ENCODE data around the gene TPK1. TPM values are rescaled to one million over a fixed set of nuclear protein-coding genes. Genes with fewer than 3 reads are reported as not detected.
"Not testable (repeated sequence)": the region's sequence is repeated elsewhere in the genome, so short reads cannot be mapped to it uniquely, and the experiment has no call there.

The TPK1 gene
- total RNA-seq, 1 donor from 2014 or later, result 16.4 TPM

DNA sequence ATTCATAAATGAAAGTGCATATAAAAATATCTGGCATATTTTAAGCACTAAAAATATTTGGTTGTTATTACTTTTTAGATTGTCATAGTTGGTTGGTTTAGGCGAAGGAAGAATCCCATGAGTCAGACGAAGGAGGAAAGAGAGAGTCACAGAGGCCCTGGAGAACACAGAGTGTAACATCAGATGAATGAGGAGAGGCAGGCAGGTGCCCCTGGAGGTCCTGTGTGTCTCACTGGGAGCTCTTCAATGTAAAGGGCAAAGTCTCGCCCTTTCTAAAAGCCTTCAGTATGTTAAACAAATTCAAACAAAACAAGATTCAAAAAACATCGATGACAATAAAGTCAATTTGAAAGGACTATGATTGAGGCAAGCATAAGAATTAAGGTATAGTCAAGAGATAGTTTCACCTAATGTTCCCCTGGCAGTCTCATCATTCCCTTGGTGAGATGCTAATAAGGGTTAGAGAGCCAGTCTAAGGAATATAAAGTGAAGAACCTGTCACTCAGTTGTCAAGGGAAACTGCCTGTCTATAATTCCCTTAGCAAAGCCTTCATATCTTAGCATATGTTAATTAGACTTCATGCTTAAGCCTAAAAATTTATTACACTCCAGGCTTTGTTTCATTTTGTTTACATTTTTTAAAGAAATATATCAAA lies 194.3 kb downstream of the TPK1 start:
- DNase-seq (ENCODE audit: low read depth in 2 of 2), result no peak

GRCh38 chr7:144632724-144633123 lies 203.1 kb downstream of the TPK1 start:
- peak in 1 of 2 donors; percentile 15 for DNase-seq (ENCODE audit: low read depth in 2 of 2)

DNA sequence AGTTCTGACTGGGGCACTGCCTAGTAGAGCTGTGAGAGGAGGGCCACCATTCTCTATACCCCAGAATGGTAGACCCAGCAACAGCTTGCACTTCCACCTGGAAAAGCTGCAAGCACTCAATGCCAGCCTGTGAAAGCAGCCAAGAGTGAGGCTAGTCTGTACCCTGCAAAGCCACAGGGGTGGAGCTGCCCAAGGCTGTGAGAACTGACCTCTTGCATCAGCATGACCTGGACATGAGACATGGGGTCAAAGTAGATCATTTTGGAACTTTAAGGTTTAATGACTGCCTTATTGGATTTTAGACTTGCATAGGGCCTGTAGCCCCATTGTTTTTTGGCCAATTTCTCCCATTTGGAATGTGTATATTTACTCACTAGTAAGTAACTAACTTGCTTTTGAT lies 206.3 kb downstream of the TPK1 start:
- DNase-seq (ENCODE audit: low read depth in 2 of 2), result no peak

GRCh38 chr7:144629011-144629410 lies 206.8 kb downstream of the TPK1 start:
- no peak for DNase-seq (ENCODE audit: low read depth in 2 of 2)

DNA sequence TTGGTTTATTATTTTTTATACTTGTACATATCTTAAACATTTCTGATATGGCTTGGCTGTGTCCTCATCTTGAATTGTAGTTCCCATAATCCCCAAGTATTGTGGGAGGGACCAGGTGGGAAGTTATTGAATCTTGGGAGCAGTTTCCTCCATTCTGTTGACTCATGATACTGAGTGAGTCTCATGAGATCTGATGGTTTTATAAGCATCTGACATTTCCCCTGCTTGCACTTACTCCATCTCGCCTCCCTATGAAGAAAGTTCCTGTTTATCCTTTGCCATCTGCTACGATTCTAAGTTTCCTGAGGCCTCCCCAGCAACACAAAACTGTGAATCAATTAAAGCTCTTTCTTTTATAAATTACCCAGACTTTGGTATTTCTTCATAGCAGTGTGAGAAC lies 207.7 kb downstream of the TPK1 start:
- DNase-seq (ENCODE audit: low read depth in 2 of 2), result no peak

GRCh38 chr7:144622745-144623144 lies 213.1 kb downstream of the TPK1 start:
- DNase-seq (ENCODE audit: low read depth in 2 of 2), result no peak

DNA sequence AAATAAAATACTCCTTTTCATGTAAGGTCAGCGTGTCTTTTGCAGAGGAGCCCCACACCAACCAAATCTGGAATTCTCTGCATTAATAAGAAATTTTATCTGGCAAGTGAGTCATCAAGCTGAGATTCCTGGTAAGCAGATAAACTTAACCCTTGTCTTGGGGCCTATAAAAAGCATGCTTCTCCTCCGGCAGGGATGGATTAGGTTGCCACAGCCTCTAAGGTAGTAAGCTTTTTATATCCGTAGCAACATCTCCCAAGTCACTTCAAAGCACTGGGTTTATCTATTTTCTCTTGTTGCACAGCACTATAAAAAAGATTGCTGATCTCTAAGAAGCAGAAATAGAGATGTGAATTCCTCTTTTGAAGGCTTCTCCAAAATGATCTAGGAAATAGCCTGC lies 229.6 kb downstream of the TPK1 start:
- DNase-seq (ENCODE audit: low read depth in 2 of 2), result no peak

- no peak for DNase-seq (ENCODE audit: low read depth in 2 of 2)
Measured at GRCh38 chr7:144596953-144597352, 238.9 kb downstream of the TPK1 start.

DNA sequence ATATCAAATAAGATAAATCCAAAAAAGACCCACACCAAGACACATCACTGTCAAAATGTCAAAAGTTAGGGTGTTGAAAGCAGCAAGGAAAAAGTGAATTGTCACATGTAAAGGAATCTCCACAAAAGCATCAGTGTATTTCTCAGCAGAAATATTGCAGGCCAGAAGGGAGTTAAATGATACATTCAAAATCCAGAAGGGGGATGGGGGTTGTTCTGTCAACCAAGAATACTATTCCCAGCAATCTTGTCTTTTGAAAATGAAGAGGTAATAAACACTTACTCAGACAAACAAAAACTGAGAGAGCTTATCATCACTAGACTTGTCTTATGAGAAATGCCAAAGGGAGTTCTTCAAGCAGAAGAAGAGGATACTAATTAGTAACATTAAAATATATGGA lies 241.3 kb downstream of the TPK1 start:
- DNase-seq (ENCODE audit: low read depth in 2 of 2), result no peak

DNA sequence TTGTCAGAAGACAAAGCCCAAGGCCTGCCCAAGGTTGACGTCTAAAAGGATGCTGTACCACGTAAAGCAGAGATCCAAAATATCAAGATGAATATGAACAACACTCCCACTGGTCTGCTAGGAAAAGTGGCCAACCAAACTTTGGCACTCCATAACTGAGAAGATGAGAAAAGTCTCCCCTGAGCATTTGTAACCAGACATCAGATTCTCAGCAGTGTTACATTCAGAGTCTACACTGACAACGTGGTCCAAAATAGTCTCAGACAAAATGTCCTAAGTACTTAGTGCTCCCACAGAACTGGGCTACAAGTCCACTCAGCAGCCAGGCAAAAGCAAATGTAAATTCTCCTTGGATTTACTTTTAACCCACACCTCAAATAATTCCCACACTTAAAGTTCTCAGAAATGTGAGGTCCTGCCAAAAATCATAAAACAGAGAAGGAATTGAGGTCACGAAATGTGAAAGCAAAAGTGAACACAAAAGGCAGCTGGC lies 247.2 kb downstream of the TPK1 start:
- DNase-seq (ENCODE audit: low read depth in 2 of 2), result no peak

DNA sequence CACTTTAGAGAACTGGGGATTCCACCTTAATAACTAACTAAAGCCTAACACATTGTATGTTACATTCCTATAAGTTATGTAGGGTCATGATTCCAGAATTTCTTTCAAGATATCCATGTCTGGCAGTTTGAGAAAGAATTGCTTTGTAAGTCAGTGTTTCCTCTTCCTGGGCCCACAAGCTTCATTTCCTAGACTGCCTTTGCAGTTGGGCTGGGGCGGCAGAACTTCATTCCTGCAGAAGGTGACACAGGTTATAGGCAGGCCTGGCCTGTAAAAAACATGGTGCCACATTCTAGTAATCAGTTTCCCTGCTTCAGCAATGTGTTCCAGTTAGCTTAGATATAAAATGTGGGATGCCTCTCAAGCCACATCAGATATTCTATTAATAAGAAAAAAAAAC lies 248.2 kb downstream of the TPK1 start:
- DNase-seq (ENCODE audit: low read depth in 2 of 2), result no peak

GRCh38 chr7:144584726-144585125 lies 251.1 kb downstream of the TPK1 start:
- no peak for DNase-seq (ENCODE audit: low read depth in 2 of 2)

DNA sequence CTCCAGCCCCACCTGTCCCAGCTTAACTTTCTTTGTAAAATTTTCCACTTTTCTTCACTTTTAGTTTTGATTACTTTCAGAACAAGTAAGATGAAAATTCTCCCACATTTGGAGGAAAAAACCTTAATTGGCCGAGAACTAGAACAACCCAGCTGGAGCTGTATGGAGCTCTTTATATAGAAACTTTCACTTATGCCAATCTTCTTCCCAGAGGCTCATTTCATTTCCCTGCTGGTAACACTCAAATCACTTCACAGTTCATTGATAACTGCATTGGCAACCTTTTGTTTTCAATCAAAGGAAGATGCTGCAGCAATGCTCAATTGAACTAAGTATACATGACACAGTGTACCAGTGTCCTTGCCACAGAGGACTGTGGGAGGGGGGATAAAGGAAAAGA lies 256.2 kb downstream of the TPK1 start:
- no peak for DNase-seq (ENCODE audit: low read depth in 2 of 2)

DNA sequence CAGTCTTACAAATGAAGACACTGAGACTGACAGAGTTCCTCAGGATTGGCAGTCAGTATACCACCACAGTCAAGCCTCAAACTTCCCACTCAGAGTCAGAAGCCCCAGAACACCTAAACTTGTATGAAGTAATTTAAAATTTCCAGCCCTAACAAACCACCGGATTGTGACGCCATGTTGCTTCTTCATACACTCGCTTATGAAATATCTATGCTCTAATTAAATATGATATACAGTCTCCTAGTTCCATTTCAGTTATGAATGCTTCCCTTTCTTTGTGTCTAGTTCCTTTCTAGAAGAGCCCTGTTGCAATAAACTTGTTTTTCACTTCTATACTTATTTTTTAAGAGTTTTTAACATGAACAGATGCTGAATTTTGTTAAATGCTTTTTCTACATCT lies 260.4 kb downstream of the TPK1 start:
- no peak for DNase-seq (ENCODE audit: low read depth in 2 of 2)

- DNase-seq (ENCODE audit: low read depth in 2 of 2), result not testable (repeated sequence)
Measured at GRCh38 chr7:144574753-144575152, 261.1 kb downstream of the TPK1 start.

GRCh38 chr7:144568233-144568632 lies 267.6 kb downstream of the TPK1 start:
- DNase-seq (ENCODE audit: low read depth in 2 of 2), result no peak

DNA sequence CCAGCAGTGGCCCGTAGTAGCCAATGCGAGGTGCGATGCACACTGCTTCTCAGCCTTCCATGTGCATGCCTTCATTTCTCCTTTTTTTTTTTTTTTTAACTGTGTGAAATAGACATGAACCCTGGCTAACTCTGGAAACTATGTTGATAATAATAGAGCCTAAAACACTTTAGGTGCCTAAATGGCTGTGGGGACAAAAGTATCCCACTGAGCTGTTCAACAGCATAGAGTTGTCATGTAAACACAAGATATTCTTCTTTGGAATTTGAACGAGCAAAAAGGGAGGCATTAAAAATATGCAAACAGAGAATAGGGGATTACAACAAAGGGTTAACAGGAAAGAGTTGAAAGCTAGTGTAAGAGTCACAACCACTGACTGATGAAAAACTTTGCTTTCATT lies 270.3 kb downstream of the TPK1 start:
- DNase-seq (ENCODE audit: low read depth in 2 of 2), result no peak

DNA sequence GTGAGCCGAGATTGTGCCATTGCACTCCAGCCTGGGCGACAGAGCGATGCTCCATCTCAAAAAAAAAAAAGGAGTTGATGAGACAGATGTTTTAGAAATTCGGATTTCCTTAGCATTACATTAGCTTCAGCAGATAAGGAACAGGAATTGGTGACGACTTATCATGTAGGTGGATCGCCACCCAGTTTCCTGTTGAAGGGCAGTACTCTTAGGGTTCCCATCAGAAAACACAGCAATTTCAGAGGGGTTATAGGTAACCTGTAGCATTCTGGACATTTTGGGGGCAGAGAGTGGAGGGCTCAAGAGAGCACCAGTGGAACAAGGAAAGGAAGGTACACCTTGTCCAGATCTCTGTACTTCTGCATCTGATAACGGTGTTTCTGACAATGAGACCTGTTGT lies 286.0 kb downstream of the TPK1 start:
- DNase-seq (ENCODE audit: low read depth in 2 of 2), result no peak

DNA sequence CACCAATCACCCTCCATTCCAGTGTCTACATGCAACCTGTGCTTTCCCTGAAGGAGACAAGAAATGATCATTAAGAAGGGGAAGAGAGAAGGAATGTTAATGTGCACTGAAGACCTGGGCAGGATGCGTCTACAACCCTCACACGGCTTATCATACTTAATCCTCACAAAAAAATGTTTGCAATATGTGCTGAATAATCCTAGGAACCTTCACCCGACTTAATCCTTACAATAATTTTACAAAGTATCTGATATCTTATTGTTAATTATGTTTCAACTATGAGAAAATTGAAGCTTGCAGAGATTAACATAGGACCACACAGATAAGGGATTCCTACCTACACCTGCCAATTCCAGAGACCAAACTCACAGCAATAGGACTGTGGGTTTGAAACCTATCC lies 287.3 kb downstream of the TPK1 start:
- DNase-seq (ENCODE audit: low read depth in 2 of 2), result no peak

- no peak for DNase-seq (ENCODE audit: low read depth in 2 of 2)
Measured at GRCh38 chr7:144547888-144548287, 288.0 kb downstream of the TPK1 start.

DNA sequence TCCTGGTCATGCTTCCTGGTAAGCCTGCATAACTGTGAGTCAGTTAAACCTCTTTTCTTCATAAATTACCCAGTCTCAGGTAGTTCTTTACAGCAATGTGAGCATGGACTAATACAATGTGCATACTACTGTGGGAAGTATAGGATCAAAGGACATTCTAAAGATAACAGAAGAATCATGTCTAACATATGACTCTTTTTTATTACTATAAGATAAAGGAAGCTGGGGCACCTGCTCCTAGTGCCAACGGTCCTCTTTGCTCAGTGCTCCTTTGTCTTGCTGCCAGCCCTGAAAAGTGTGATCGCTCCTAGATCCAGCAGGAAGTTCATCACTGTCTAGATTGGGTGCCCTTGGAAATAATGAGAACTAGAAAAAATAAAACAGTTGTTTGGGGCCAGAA lies 289.1 kb downstream of the TPK1 start:
- no peak for DNase-seq (ENCODE audit: low read depth in 2 of 2)

DNA sequence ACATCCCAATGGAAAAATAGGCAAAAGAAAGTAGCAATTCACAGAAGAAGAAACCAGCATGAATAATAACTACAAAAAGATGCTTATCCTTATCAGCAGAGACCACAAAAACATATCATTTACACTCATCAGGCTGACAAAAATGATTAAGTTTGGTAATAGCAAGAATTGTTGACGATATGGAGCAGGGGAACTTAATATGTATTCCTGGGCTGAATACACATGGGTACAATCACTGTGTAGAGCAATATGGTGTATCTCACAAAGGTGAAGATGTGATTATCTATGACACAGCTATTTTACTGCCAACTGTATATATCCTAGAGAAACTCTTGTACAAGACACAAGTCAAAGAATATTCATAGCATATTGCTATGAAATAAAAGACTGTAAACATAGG lies 290.5 kb downstream of the TPK1 start:
- DNase-seq (ENCODE audit: low read depth in 2 of 2), result no peak

DNA sequence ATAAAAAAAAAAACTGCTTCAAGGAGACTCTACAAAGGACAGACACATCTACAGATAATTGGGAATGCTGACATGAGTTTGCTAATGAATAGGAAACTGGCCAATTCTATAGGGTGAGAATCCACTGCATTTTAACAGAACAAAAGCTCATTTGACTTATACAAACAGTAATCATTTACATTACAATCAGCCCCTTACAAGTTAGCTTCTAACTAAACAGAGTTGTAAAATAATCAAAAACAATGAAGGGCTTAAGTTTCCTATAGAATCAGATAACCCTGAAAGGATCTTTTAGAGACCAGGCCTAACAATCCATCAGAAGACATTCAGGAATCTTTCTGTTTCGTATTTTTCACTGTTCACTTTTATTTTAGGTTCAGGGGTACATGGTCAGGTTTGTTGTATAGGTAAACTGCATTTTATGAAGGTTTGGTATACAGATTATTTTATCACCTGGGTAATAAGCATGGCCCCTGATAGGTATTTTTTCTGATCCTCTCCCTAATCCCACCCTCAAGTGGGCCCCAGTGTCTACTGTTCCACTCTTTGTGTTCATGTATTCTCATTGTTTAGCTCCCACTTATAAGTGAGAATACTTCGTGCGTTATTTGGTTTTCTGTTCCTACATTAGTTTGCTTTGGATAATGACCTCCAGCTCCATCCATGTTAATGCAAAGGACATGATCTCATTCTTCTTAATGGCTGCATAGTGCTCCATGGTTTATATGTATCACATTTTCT lies 301.0 kb downstream of the TPK1 start:
- no peak for DNase-seq (ENCODE audit: low read depth in 2 of 2)
